ENCODE data around the gene CTIF.

Gene CTIF

GRCh38 chr18:48552130-48552529 lies 13.3 kb downstream of the CTIF start:
- DNase-seq (ENCODE audit: low read depth), result no peak

GRCh38 chr18:48553236-48553635 lies 14.4 kb downstream of the CTIF start:
- no peak for DNase-seq (ENCODE audit: low read depth)

GRCh38 chr18:48554610-48555400 lies 16.0 kb downstream of the CTIF start:
- no peak for DNase-seq (ENCODE audit: low read depth)

GRCh38 chr18:48555465-48555995 lies 16.7 kb downstream of the CTIF start:
- DNase-seq (ENCODE audit: low read depth), result no peak

GRCh38 chr18:48557640-48558174 lies 18.9 kb downstream of the CTIF start:
- no peak for DNase-seq (ENCODE audit: low read depth)

GRCh38 chr18:48558248-48558647 lies 19.4 kb downstream of the CTIF start:
- DNase-seq (ENCODE audit: low read depth), result no peak

GRCh38 chr18:48560491-48560890 lies 21.7 kb downstream of the CTIF start:
- no peak for DNase-seq (ENCODE audit: low read depth)

GRCh38 chr18:48562075-48562474 lies 23.2 kb downstream of the CTIF start:
- no peak for DNase-seq (ENCODE audit: low read depth)

GRCh38 chr18:48563027-48563426 lies 24.2 kb downstream of the CTIF start:
- no peak for DNase-seq (ENCODE audit: low read depth)

- DNase-seq (ENCODE audit: low read depth), result no peak
Observed at GRCh38 chr18:48564139-48564538, 25.3 kb downstream of the CTIF start.

- no peak for DNase-seq (ENCODE audit: low read depth)
Observed at GRCh38 chr18:48565105-48565504, 26.3 kb downstream of the CTIF start.

GRCh38 chr18:48566589-48566988 lies 27.8 kb downstream of the CTIF start:
- DNase-seq (ENCODE audit: low read depth), result no peak

GRCh38 chr18:48567388-48567787 lies 28.6 kb downstream of the CTIF start:
- no peak for DNase-seq (ENCODE audit: low read depth)

GRCh38 chr18:48569139-48569914 lies 30.5 kb downstream of the CTIF start:
- DNase-seq (ENCODE audit: low read depth), result no peak

- DNase-seq (ENCODE audit: low read depth), result no peak
Observed at GRCh38 chr18:48569915-48570264, 31.1 kb downstream of the CTIF start.

- no peak for DNase-seq (ENCODE audit: low read depth)
Observed at GRCh38 chr18:48570313-48570712, 31.5 kb downstream of the CTIF start.

GRCh38 chr18:48571639-48572384 lies 33.0 kb downstream of the CTIF start:
- no peak for DNase-seq (ENCODE audit: low read depth)

- no peak for DNase-seq (ENCODE audit: low read depth)
Observed at GRCh38 chr18:48572402-48573126, 33.7 kb downstream of the CTIF start.

GRCh38 chr18:48573632-48574283 lies 34.9 kb downstream of the CTIF start:
- DNase-seq (ENCODE audit: low read depth), result no peak

GRCh38 chr18:48574667-48575300 lies 36.0 kb downstream of the CTIF start:
- DNase-seq (ENCODE audit: low read depth), result no peak

- no peak for DNase-seq (ENCODE audit: low read depth)
Observed at GRCh38 chr18:48575301-48575657, 36.4 kb downstream of the CTIF start.

Data from stimulated activated CD8-positive, alpha-beta memory T cell treated with anti-CD3 and anti-CD28 coated beads, Interleukin-15, amount 100 ng/mL, for 24 hours (primary cell).